ENCODE results near the gene IL20RA. TPM values are rescaled to one million over a fixed set of nuclear protein-coding genes. Genes with fewer than 3 reads are reported as not detected.
A peak's percentile ranks its signal among the peaks of the same experiment; 100 is the strongest.

IL20RA gene
- polyA plus RNA-seq, 3 donors, result 1.1 to 2.6 (median 1.6) TPM

- DNase-seq, result no peak
Observed at GRCh38 chr6:137011406-137011805, 33.4 kb downstream of the IL20RA start.

GRCh38 chr6:137010128-137010718 is 34.5 kb downstream of the IL20RA start:
- DNase-seq, result no peak

GRCh38 chr6:137008204-137008603 is 36.6 kb downstream of the IL20RA start:
- no peak for DNase-seq

GRCh38 chr6:137006056-137006455 is 38.7 kb downstream of the IL20RA start:
- DNase-seq, result no peak

- no peak for DNase-seq
Observed at GRCh38 chr6:137005073-137005472, 39.7 kb downstream of the IL20RA start.

GRCh38 chr6:137002505-137002904 is 42.3 kb downstream of the IL20RA start:
- no peak for DNase-seq

GRCh38 chr6:137001977-137002302 is 42.8 kb downstream of the IL20RA start:
- no peak for DNase-seq

- no peak for DNase-seq
Observed at GRCh38 chr6:137001299-137001976, 43.3 kb downstream of the IL20RA start.

GRCh38 chr6:137000825-137001224 is 43.9 kb downstream of the IL20RA start:
- no peak for DNase-seq

- no peak for DNase-seq
Observed at GRCh38 chr6:136995521-136995920, 49.2 kb downstream of the IL20RA start.

GRCh38 chr6:136994782-136995181 is 50.0 kb downstream of the IL20RA start:
- DNase-seq, result no peak

- DNase-seq, result no peak
Observed at GRCh38 chr6:136992113-136992512, 52.7 kb downstream of the IL20RA start.

- DNase-seq, result no peak
Observed at GRCh38 chr6:136991646-136992045, 53.1 kb downstream of the IL20RA start.

GRCh38 chr6:136990754-136991153 is 54.0 kb downstream of the IL20RA start:
- no peak for DNase-seq

GRCh38 chr6:136990242-136990578 is 54.6 kb downstream of the IL20RA start:
- DNase-seq, result no peak

GRCh38 chr6:136989571-136990241 is 55.1 kb downstream of the IL20RA start:
- peak; percentile 34 for DNase-seq

GRCh38 chr6:136987526-136987925 is 57.2 kb downstream of the IL20RA start:
- no peak for DNase-seq

- DNase-seq, result no peak
Observed at GRCh38 chr6:136985502-136985901, 59.3 kb downstream of the IL20RA start.

GRCh38 chr6:136984578-136984977 is 60.2 kb downstream of the IL20RA start:
- no peak for DNase-seq

GRCh38 chr6:136983687-136984086 is 61.1 kb downstream of the IL20RA start:
- no peak for DNase-seq

GRCh38 chr6:136982928-136983327 is 61.8 kb downstream of the IL20RA start:
- no peak for DNase-seq

- DNase-seq, result no peak
Observed at GRCh38 chr6:136980070-136980469, 64.7 kb downstream of the IL20RA start.

- DNase-seq, result no peak
Observed at GRCh38 chr6:136979206-136979605, 65.6 kb downstream of the IL20RA start.

- no peak for DNase-seq
Observed at GRCh38 chr6:136977075-136977474, 67.7 kb downstream of the IL20RA start.

Data from renal pelvis (tissue), 4 donors.